HG03432 (cell line): ENCODE measurements around the gene CCDC190.
"Not testable (repeated sequence)": the region's sequence is repeated elsewhere in the genome, so short reads cannot be mapped to it uniquely, and the experiment has no call there.

Experiments used
- ATAC-seq: cut with Tn5 transposase; IDR thresholded peaks from one replicate; pipeline ENCODE4 v1.9.1; 2021; ENCODE audit warnings: mild to moderate bottlenecking, moderate library complexity; ENCODE audit not compliant: unreplicated experiment

Gene CCDC190

GRCh38 chr1:162878000-162878596, 17.1 kb upstream of the CCDC190 start:
- ATAC-seq = no peak

DNA sequence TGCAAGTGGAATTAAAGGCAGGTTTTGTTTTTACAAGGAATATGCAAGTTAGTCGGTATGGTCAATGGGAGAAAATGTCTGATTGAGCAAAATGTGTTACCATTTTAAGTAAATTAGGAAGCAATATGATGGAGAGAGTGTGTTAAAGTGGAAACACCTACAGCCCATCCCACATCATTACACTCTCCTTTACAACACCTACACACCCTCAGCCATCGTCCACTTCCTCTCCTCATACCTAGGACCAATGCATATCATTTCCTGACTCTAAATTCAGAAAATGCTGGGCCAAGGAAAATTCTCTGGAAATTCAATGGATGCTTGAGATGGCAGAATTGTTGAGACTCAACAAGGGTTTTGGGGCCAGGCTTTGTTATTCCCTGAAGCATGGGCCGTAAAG, 16.4 kb upstream of the CCDC190 start:
- no peak for ATAC-seq

DNA sequence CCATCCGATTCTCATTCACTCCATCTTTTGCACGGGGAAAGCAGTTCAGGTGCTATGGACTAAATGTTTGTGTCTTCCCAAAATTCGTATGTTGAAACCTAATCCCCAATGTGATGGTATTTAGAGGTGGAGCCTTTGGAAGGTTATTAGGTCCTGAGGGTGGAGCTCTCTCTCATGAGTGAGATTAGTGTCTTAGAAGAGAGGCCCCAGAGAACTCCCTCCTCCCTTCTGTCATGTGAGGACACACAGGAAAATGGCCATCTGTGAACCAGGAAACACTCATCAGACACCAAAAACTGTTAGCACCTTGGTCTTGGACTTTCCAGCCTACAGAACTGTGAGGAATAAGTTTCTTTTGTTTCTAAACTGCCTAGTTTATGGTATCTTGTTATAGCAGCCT, 15.8 kb upstream of the CCDC190 start:
- no peak for ATAC-seq

- ATAC-seq = no peak
These were observed 13.0 kb upstream of the CCDC190 start for GRCh38 chr1:162873671-162874666.

DNA sequence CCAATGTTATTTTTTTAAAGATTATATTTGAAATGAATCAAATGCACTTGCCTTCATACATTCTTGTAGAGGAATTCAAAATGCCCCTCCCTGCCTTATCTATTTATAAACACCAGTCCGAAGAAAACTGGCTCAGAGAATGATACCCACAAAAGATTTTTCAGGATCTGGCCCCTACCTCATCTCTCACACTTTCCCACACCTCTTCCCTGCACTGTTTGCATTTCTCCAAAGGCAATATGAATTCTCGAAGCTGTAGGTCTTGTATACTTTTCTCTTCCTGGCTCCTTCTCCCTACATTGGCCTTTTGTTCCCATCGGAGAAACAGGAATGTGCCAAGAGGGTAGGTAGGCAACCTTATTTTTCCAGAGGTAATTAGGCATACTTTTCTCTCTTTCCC, 12.0 kb upstream of the CCDC190 start:
- ATAC-seq = no peak

GRCh38 chr1:162871417-162871816, 10.4 kb upstream of the CCDC190 start:
- ATAC-seq = not testable (repeated sequence)

- ATAC-seq = no peak
These were observed 8.0 kb upstream of the CCDC190 start for GRCh38 chr1:162868972-162869371.

- ATAC-seq = no peak
These were observed 650 bp upstream of the CCDC190 start for GRCh38 chr1:162861625-162862024.

- no peak for ATAC-seq
These were observed 1.8 kb downstream of the CCDC190 start for GRCh38 chr1:162859191-162859590.

DNA sequence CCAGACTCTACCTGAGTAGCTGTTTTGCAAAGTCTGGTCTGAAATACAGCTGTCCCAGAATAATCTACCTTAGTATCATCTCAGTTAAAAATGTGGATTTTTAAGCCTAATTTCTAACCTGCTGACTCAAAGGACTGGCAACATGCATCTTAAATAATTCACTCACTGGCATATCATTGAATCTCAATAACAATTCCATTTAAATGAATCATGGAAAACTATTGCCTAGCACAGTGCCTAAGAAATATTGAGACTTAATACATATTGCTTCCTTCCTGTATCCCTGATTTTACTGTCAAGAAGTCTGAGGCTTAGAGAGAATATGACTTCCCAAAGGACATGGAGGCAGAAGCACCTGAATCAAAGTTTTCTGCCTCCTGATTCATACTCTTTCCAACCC, 3.1 kb downstream of the CCDC190 start:
- no peak for ATAC-seq

- no peak for ATAC-seq
These were observed 4.7 kb downstream of the CCDC190 start for GRCh38 chr1:162856260-162856659.

GRCh38 chr1:162855461-162856150, 5.4 kb downstream of the CCDC190 start:
- ATAC-seq = no peak

DNA sequence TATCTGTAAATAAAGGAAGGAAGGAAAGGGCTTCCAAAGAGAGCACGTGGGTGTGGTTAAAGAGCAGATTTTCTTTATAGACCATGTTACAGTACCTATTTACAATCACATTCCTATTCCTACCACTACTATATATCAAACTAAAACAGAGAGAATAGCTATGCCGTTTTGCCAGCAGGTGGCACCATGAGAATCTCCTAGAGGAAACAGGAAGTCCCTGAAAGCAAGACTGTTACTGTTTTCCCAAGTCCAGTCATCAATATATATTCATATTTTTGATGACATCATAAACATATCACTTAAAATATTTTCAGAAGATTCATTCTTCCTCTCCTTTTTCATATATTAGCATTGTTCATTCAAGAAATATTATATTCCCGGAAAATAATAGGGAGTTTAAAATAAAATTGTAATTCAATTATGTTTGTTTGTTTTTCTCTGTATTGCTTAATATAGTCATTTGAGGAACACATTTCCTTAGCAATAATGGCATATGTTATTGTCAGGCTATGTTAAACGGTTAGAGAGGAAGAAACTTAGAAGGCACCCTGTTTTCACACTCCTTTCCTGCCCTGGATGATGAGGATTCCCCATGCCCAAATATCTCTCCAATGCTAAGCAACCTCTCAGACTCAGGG, 6.6 kb downstream of the CCDC190 start:
- ATAC-seq = peak; percentile 91

GRCh38 chr1:162851341-162851740, 9.6 kb downstream of the CCDC190 start:
- no peak for ATAC-seq

- no peak for ATAC-seq
These were observed 11.3 kb downstream of the CCDC190 start for GRCh38 chr1:162849711-162850110.

DNA sequence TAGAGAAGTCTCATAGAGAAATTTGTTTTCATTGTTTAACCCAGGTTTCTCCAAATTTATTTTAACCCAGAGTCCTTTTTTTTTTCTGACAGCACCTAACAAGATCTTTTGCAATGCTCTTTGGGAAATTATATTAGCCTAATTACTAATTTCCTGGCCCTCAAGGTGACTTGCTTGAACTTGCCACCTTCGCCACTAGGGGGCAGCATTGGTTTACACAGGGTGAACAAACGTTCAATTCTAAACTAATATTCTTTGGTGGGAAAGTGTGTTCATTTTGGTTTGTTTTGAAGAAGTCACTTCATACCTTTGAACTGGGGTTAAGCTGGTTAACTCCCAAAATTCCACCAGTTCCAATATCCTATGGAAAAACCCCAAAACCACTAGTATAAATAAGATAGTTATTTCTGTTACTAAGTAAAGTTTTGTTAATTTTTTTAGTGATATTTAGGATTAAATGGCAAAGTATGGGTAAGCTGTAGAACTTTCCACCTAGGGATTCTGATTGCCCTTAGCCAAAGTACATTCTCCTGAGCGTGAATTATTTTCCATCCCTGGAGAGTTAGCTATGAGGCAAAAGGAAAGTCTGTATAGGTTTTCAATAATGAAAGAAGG, 13.0 kb downstream of the CCDC190 start:
- peak; percentile 70 for ATAC-seq

- ATAC-seq = no peak
These were observed 14.4 kb downstream of the CCDC190 start for GRCh38 chr1:162846256-162847212.

DNA sequence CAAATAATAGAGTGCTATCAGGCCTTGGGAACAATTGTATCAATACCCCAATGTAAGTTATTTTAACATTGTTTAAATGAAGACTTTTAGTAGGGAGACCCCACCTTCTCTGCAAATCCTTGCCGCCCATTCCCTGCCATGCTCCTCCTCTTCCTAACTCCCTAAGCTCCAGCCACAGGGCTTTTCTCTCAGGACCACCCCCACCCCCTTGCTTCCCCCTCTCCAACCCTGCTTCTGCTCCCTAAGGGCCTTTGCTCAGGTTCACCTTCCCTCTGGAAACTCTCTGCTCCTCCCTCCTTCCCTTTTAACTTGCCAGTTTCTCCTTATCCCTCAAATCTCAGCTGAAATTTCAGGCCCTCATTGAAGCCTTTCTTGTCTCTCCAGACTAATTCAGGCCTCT, 16.8 kb downstream of the CCDC190 start:
- ATAC-seq = no peak

DNA sequence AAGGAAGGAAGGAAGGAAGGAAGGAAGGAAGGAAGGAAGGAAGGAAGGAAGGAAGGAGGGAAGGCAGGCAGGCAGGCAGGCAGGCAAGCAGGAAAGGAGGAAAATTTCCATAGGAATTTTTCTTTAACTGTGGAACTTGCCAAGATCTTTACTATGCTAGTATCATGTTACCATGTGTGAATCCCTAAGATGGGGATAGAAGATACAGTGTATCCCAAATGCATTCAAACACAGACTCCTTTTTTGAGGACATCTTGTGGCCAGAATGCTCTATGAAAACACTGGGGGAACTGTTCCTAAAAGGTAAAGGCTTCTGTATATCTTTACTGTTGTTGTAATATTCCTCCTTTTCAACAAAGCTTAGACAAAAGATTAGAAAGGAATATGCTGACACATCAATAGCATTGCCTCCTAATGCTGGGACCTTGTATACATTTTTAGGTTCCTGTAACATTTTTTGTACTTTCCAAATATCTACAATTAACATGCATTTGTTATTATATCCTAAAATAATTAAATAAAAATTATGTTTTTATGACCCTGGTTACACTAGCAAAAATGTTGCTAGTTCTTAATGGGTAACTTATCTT, 20.6 kb downstream of the CCDC190 start:
- no peak for ATAC-seq
